Smooth muscle cell (in vitro differentiated cells): ENCODE measurements around the gene VPS4B. TPM values are rescaled to one million over a fixed set of nuclear protein-coding genes. Genes with fewer than 3 reads are reported as not detected.

Experiments
- DNase-seq: peaks from one replicate; lab custom pipeline; 2025; ENCODE audit not compliant: unreplicated experiment; lab: John Stamatoyannopoulos, UW
- H2AFZ ChIP-seq: fragments of 200-600 bp; sonication (generic); 2 replicates; pipeline ENCODE4 v1.6.0; 2016; ENCODE audit warnings: antibody characterized with exemption, low read depth, mild to moderate bottlenecking
- H3F3A ChIP-seq: fragments of 200-600 bp; sonication (generic); 2 replicates; pipeline ENCODE4 v1.6.0; 2017; ENCODE audit warnings: antibody characterized with exemption, low read depth
- H3K27ac ChIP-seq: fragments of 200-600 bp; sonication (generic); 2 replicates; pipeline ENCODE4 v1.5.1; 2016; ENCODE audit warnings: low read depth, mild to moderate bottlenecking
- H3K27me3 ChIP-seq: fragments of 200-600 bp; sonication (generic); 2 replicates; pipeline ENCODE4 v1.6.1; 2016; ENCODE audit warnings: low read depth, mild to moderate bottlenecking
- H3K36me3 ChIP-seq: fragments of 200-600 bp; sonication (generic); 2 replicates; pipeline ENCODE4 v1.5.1; 2016; ENCODE audit warnings: low read depth
- H3K4me1 ChIP-seq: fragments of 200-600 bp; sonication (generic); 2 replicates; pipeline ENCODE4 v1.5.1; 2016; ENCODE audit warnings: low read depth
- H3K4me2 ChIP-seq: fragments of 200-600 bp; sonication (generic); 2 replicates; pipeline ENCODE4 v1.6.0; 2016; ENCODE audit warnings: mild to moderate bottlenecking
- H3K4me3 ChIP-seq: fragments of 200-600 bp; sonication (generic); 2 replicates; pipeline ENCODE4 v1.5.1; 2016; ENCODE audit warnings: mild to moderate bottlenecking
- H3K79me2 ChIP-seq: fragments of 200-600 bp; sonication (generic); 2 replicates; pipeline ENCODE4 v1.6.0; 2016; ENCODE audit warnings: low read depth, mild to moderate bottlenecking
- H3K9ac ChIP-seq: fragments of 200-600 bp; sonication (generic); 2 replicates; pipeline ENCODE4 v1.6.0; 2016; ENCODE audit warnings: low read depth
- H3K9me3 ChIP-seq: fragments of 200-600 bp; sonication (generic); replicated peaks from 2 replicates; pipeline ENCODE4 v1.5.1; 2016; ENCODE audit warnings: low read depth
- H4K20me1 ChIP-seq: fragments of 200-600 bp; sonication (generic); 2 replicates; pipeline ENCODE4 v1.6.0; 2016; ENCODE audit warnings: low read depth
- CTCF ChIP-seq: fragments of 200-600 bp; sonication (generic); IDR thresholded peaks from 2 replicates; pipeline ENCODE4 v1.5.1; 2017; ENCODE audit warnings: borderline replicate concordance, mild to moderate bottlenecking, antibody characterized with exemption; ENCODE audit not compliant: insufficient read depth, poor library complexity, severe bottlenecking
- WGBS: methylation state at CpG from one replicate; pipeline ENCODE4 v1.1.7; 2016; ENCODE audit warnings: low lambda C conversion rate; 5-methylcytosine and 5-hydroxymethylcytosine counted together
- polyA plus RNA-seq: library from polyadenylated mRNA; unstranded; fragments of >200 nt; fragmentation: Nextera tagmentation; extraction: Ambion mirVana; gene quantifications from 2 replicates; pipeline ENCODE4 v1.2.1, GENCODE V29; 2016
- total RNA-seq: library from RNA; depleted of rRNA; stranded (reverse); fragments of >200 nt; gene quantifications from 2 replicates; pipeline ENCODE4 v1.2.3, GENCODE V29; 2014

Gene VPS4B
- total and polyA plus RNA-seq, 2 experiments from 2014 or later: 21.3 to 37.4 TPM

- no peaks in the 10 kb centered on the region for H3F3A ChIP-seq
- 81% methylated on average over 2 of the region's 2 CpGs for WGBS
These were observed 42.8 kb upstream of the VPS4B start for GRCh38 chr18:63465059-63465458.

GRCh38 chr18:63464434-63464833 lies 42.2 kb upstream of the VPS4B start:
- H3K27ac ChIP-seq: no peak overlapping the region
- H3K4me1 ChIP-seq: no peaks in the 10 kb centered on the region
- H3K79me2 ChIP-seq: no peaks in the 10 kb centered on the region
- H3K4me2 ChIP-seq: no peak overlapping the region
- no peak overlapping the region for H3K4me3 ChIP-seq
- no peaks in the 10 kb centered on the region for H3K9me3 ChIP-seq
- no peaks in the 10 kb centered on the region for H3K36me3 ChIP-seq
- no peaks in the 10 kb centered on the region for H3K27me3 ChIP-seq
- WGBS: 99% methylated on average over 2 of the region's 2 CpGs
- H4K20me1 ChIP-seq: no peaks in the 10 kb centered on the region
- DNase-seq: no peak
- no peak overlapping the region for H2AFZ ChIP-seq
- no peaks in the 10 kb centered on the region for H3F3A ChIP-seq
- TF ChIP-seq CTCF: no peak
- no peak overlapping the region for H3K9ac ChIP-seq

More at GRCh38 chr18:63465059-63465458, 42.8 kb upstream of the VPS4B start:
- no peak overlapping the region for H2AFZ ChIP-seq
- no peak overlapping the region for H3K4me3 ChIP-seq
- no peaks in the 10 kb centered on the region for H3K9me3 ChIP-seq
- H3K4me2 ChIP-seq: no peak overlapping the region
- no peaks in the 10 kb centered on the region for H3K4me1 ChIP-seq
- H3K79me2 ChIP-seq: no peaks in the 10 kb centered on the region
- no peak for TF ChIP-seq CTCF
- H3K36me3 ChIP-seq: no peaks in the 10 kb centered on the region
- H3K27me3 ChIP-seq: no peaks in the 10 kb centered on the region
- no peak overlapping the region for H3K9ac ChIP-seq
- no peaks in the 10 kb centered on the region for H4K20me1 ChIP-seq
- no peak overlapping the region for H3K27ac ChIP-seq
- no peak for DNase-seq

- Histone ChIP-seq H3K79me2 (no peaks in the 10 kb centered on the region), H3K36me3 (no peaks in the 10 kb centered on the region), H3K4me1 (no peaks in the 10 kb centered on the region), H3K4me2 (no peak overlapping the region), H3K27me3 (no peaks in the 10 kb centered on the region), H3K4me3 (no peak overlapping the region), H3K9ac (no peak overlapping the region), H3K27ac (no peak overlapping the region), H3F3A (no peaks in the 10 kb centered on the region), H4K20me1 (no peaks in the 10 kb centered on the region), H2AFZ (no peak overlapping the region), H3K9me3 (no peaks in the 10 kb centered on the region)
- TF ChIP-seq CTCF: no peak
- no peak for DNase-seq
- 68% methylated on average over 1 of the region's 1 CpG for WGBS
These were observed 38.1 kb upstream of the VPS4B start for GRCh38 chr18:63460414-63460813.

- Histone ChIP-seq H3K79me2 (no peaks in the 10 kb centered on the region), H3K27me3 (no peaks in the 10 kb centered on the region), H3K9ac (no peak overlapping the region), H3K4me2 (no peak overlapping the region), H3K4me1 (no peaks in the 10 kb centered on the region), H3K9me3 (no peaks in the 10 kb centered on the region), H3K27ac (no peak overlapping the region), H4K20me1 (no peaks in the 10 kb centered on the region), H3K4me3 (no peak overlapping the region), H2AFZ (no peak overlapping the region), H3K36me3 (no peaks in the 10 kb centered on the region), H3F3A (no peaks in the 10 kb centered on the region)
- TF ChIP-seq CTCF: no peak
- 54% methylated on average over 6 of the region's 6 CpGs for WGBS
- no peak for DNase-seq
These were observed 35.7 kb upstream of the VPS4B start for GRCh38 chr18:63457977-63458376.
